BLaER1 (cell line): ENCODE results near the gene NUBPL.

Experiments
- H3K27ac ChIP-seq: shearing (Covaris generic); formaldehyde crosslinking; 2 replicates; pipeline ENCODE4 v1.8.1; 2022
- H3K27me3 ChIP-seq: shearing (Covaris generic); formaldehyde crosslinking; 2 replicates; pipeline ENCODE4 v1.8.1; 2022
- H3K36me3 ChIP-seq: shearing (Covaris generic); formaldehyde crosslinking; 2 replicates; pipeline ENCODE4 v1.8.1; 2022
- H3K4me1 ChIP-seq: shearing (Covaris generic); formaldehyde crosslinking; 2 replicates; pipeline ENCODE4 v1.8.1; 2022
- H3K4me2 ChIP-seq: shearing (Covaris generic); formaldehyde crosslinking; 2 replicates; pipeline ENCODE4 v1.8.1; 2022
- H3K4me3 ChIP-seq: shearing (Covaris generic); formaldehyde crosslinking; 2 replicates; pipeline ENCODE4 v1.8.1; 2022
- H3K9ac ChIP-seq: shearing (Covaris generic); formaldehyde crosslinking; 2 replicates; pipeline ENCODE4 v1.8.1; 2022
- H3K9me3 ChIP-seq: shearing (Covaris generic); formaldehyde crosslinking; 2 replicates; pipeline ENCODE4 v1.8.1; 2022
- H4K20me1 ChIP-seq: shearing (Covaris generic); formaldehyde crosslinking; 2 replicates; pipeline ENCODE4 v1.8.1; 2022
- Cebpa-rat ChIP-seq: shearing (Covaris generic); IDR thresholded peaks from 2 replicates; pipeline ENCODE4 v1.8.1; 2022

The NUBPL gene

DNA sequence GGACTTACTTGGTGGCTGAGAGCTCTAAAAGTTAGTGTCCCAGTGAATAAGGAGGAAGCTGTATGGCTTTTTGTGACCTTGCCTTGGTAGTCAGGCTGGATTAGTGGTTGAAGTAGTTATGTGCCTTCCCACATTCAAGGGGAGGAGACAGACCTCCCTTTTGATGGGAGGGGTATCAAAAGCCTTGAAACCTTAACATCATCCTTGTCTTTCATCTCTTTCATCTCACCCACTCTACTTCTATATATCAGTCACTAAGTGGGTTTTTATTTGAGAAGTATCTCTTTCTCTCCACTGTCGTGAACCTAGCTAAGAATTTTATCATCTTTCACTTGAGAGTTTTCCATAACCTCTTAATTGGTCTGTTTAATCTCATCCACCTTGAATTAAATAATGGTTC lies 15.7 kb downstream of the NUBPL start:
- Histone ChIP-seq H3K9me3 (no peaks in the 10 kb centered on the region), H3K4me3 (no peak overlapping the region), H3K4me1 (no peaks in the 10 kb centered on the region), H3K4me2 (no peak overlapping the region), H3K27ac (no peak overlapping the region), H4K20me1 (no peaks in the 10 kb centered on the region), H3K27me3 (no peaks in the 10 kb centered on the region), H3K36me3 (peaks cover 15% of the 10 kb centered on the region), H3K9ac (no peak overlapping the region)
- TF ChIP-seq Cebpa-rat, result no peak

DNA sequence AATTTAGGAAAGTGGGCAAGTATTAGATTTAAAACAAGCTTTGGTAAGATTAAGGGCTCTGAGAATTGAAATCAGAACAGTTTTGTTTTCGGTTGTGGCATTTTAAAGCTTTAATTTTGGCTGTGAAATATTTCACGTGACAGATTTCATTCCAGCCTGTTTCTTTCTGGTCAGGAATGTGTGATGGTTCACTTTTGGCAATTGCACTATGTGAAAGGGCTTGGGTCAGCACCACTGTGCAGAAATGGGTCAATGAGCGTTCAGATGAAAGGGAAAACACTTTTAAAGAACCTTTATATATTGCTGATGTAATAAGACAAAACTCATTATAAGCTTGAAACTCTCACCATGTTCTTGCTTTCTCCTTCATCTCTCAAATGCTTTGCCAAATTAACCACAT lies 17.1 kb downstream of the NUBPL start:
- no peak overlapping the region for H3K4me2 ChIP-seq
- no peak for TF ChIP-seq Cebpa-rat

DNA sequence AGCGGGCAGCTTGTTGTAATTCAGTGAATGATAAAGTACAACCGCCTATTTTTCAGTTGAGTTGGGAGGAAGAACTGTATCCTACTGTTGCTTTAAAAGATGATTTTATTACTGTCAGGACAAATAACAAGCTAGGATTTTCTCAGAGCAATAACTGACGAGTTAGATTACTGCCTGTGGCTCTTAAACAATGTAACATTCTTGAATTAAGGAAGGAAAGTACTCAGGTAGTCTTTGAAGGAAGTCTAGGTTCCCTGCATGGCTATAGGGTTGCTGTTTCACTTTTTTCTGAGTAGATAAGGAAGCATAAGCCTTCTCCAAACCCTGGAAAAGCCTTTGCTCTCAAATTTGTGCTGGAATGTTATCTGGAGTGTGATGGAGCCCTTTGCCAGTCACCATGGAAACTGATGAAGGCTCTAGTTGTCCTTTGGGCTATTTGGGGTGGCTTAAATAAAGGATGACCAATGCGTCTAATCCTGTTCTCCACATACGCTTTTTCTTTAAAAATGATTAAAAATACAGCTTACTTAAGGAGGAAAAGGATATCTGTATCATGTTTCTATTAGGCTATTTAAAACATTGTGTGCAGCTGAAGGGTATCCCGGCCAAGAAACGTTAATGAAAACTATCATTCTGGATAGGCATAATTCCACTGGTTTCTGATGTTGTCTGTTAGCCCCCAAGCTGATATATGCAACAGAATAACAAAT lies 17.7 kb downstream of the NUBPL start:
- Histone ChIP-seq H3K27ac (no peak overlapping the region), H3K27me3 (no peaks in the 10 kb centered on the region), H3K4me1 (no peaks in the 10 kb centered on the region), H3K4me2 (no peak overlapping the region), H3K9ac (no peak overlapping the region), H3K4me3 (no peak overlapping the region), H4K20me1 (no peaks in the 10 kb centered on the region), H3K36me3 (peaks cover 15% of the 10 kb centered on the region), H3K9me3 (no peaks in the 10 kb centered on the region)
- no peak for TF ChIP-seq Cebpa-rat

More for the DNA sequence above, 17.1 kb downstream of the NUBPL start:
- H3K27ac ChIP-seq, result no peak overlapping the region
- no peaks in the 10 kb centered on the region for H3K4me1 ChIP-seq
- no peaks in the 10 kb centered on the region for H4K20me1 ChIP-seq
- no peaks in the 10 kb centered on the region for H3K27me3 ChIP-seq
- no peak overlapping the region for H3K4me3 ChIP-seq
- H3K9ac ChIP-seq, result no peak overlapping the region
- H3K9me3 ChIP-seq, result no peaks in the 10 kb centered on the region
- peaks cover 15% of the 10 kb centered on the region for H3K36me3 ChIP-seq

DNA sequence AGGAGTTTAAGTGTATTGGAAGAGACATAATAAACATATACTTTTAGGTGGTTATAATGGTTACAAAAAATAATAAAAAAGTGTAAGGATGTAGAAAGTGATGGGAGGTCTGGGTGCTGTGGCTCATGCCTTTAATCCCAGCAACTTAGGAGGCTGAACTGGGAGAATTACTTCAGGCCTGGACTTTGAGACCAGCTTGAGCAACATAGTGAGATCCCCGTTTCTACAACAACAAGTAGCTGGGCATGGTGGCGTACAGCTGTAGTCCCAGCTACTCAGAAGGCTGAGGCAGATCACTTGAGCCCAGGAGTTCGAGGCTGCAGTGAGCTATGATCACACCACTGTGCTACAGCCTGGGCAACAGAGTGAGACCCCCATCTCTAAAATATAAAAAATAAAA lies 19.0 kb downstream of the NUBPL start:
- Histone ChIP-seq H3K4me2 (no peak overlapping the region), H3K9ac (no peak overlapping the region), H3K4me3 (no peak overlapping the region), H4K20me1 (no peaks in the 10 kb centered on the region), H3K27ac (no peak overlapping the region), H3K36me3 (peaks cover 15% of the 10 kb centered on the region), H3K27me3 (no peaks in the 10 kb centered on the region), H3K9me3 (no peaks in the 10 kb centered on the region), H3K4me1 (no peaks in the 10 kb centered on the region)
- no peak for TF ChIP-seq Cebpa-rat

DNA sequence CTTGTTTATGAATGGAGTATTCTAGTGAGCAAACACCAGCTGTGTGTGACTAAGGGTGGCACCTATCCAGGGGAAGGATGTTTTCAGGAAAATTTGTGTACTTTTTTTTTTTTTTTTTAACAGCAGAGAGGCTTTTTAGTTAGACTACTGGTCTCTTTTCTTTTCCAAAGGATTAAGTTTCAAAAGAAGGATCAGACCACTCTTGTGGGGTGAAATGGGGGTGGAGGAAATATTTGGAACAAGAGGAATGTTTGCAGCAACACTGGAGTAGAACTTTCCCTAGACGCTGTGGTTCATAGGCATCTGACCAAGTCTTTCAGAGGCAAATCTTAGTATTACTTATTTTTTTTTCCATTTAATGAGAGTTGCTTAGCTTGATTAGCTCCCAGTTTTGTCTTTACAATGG lies 21.1 kb downstream of the NUBPL start:
- Histone ChIP-seq H4K20me1 (no peaks in the 10 kb centered on the region), H3K27me3 (no peaks in the 10 kb centered on the region)
- no peak for TF ChIP-seq Cebpa-rat

DNA sequence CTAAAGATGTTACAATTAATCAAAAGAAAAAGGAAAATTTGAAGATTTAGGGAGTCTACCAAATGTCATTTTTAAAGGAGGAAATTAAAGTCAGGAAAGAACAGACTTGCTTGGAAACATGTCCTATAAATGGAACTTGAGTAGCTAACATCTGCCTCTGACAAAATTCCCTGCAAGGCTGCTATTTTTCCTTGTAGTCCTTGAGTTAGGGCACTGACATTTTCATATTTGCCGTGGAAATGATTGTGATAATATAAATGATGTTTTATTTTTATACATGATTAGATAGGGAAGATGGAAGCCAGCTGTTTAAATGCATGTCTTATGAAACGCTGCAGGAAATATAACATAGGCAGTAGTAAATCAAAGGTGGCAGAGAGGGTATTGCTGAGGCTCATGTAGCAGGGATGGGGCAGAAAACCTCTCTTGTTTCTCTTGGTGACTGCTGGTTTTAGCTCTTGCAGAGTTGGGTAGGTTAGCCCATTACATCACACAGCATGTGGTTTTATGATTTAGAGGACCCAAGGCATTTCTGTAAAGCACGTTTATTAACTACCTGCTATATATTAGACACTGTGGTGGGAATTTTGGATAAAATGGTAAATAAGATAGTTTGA lies 21.7 kb downstream of the NUBPL start:
- Histone ChIP-seq H3K36me3 (no peaks in the 10 kb centered on the region), H3K9me3 (no peaks in the 10 kb centered on the region), H3K4me3 (no peak overlapping the region), H3K27me3 (no peaks in the 10 kb centered on the region), H3K27ac (no peak overlapping the region), H4K20me1 (no peaks in the 10 kb centered on the region), H3K4me2 (no peak overlapping the region), H3K9ac (no peak overlapping the region), H3K4me1 (no peaks in the 10 kb centered on the region)
- no peak for TF ChIP-seq Cebpa-rat

More for the DNA sequence above, 21.1 kb downstream of the NUBPL start:
- Histone ChIP-seq H3K27ac (no peak overlapping the region), H3K4me2 (no peak overlapping the region), H3K36me3 (0 out of 2 replicates have a peak, but pooled peaks cover 4% of the 10 kb centered on the region), H3K4me1 (no peaks in the 10 kb centered on the region), H3K9me3 (no peaks in the 10 kb centered on the region), H3K9ac (no peak overlapping the region), H3K4me3 (no peak overlapping the region)

DNA sequence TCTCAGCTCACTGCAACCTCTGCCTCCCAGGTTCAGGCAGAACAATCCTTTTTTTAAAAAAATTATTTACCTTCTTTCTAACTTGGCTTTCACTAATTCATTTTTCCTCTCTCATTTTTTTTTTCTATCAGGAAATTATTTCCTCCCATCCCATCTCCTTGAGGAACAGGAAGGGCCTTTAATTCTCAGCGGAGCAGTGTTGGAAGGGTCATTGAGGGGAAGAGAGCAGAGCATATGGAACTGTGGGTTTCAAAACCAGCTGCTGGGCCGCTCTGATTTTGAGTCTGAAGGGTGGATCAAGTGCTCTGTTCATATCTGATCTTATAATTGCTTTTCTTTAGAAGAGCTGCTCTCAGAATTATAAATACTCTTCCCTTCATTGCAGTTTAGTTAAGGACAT lies 29.0 kb downstream of the NUBPL start:
- Histone ChIP-seq H3K9me3 (no peaks in the 10 kb centered on the region), H3K4me2 (no peak overlapping the region), H4K20me1 (no peaks in the 10 kb centered on the region), H3K4me1 (peaks cover 11% of the 10 kb centered on the region), H3K27me3 (no peaks in the 10 kb centered on the region), H3K4me3 (no peak overlapping the region), H3K27ac (no peak overlapping the region), H3K36me3 (no peaks in the 10 kb centered on the region), H3K9ac (no peak overlapping the region)
- no peak for TF ChIP-seq Cebpa-rat

DNA sequence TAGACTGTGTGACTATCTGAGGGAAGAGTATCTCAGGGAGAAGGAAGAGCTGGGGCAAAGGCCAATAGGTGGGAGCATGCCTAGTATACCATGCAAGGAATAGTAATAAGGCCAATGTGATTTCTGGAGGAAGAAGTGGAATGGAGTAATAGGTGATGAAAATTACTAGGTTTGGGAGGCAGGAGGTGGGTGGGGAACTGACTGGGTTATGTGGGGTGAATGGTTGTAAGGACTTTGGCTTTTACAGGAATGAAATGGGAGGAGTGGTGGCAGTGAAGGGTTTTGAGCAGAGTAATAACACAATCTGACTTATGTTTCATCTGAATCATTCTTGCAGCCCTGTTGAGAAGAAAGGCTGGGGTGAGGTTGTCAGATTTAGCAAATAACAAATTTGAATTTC lies 30.9 kb downstream of the NUBPL start:
- Histone ChIP-seq H3K9me3 (no peaks in the 10 kb centered on the region), H4K20me1 (no peaks in the 10 kb centered on the region), H3K36me3 (no peaks in the 10 kb centered on the region), H3K4me3 (no peak overlapping the region), H3K9ac (no peak overlapping the region), H3K4me1 (peaks cover 11% of the 10 kb centered on the region), H3K27ac (no peak overlapping the region), H3K4me2 (no peak overlapping the region), H3K27me3 (no peaks in the 10 kb centered on the region)
- no peak for TF ChIP-seq Cebpa-rat

DNA sequence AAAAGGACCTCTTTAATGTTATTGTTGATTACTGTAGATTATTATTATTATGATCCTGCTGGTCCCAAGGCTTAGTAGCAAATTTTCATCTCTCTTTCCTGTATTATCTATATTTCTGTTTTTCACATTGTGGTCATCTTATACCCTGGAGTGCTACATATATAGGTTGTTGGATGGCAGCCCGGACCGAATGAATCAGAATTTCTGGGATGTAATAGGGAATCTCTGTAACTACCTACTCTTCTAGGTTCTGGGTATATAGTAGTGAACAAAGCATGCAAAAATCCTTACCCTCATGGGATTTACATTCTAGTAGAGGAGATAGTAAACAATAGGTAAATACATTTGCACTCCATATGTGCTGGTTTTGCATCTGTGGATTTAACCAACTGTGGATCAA lies 31.4 kb downstream of the NUBPL start:
- H4K20me1 ChIP-seq, result no peaks in the 10 kb centered on the region
- TF ChIP-seq Cebpa-rat, result no peak
- no peaks in the 10 kb centered on the region for H3K9me3 ChIP-seq
- no peak overlapping the region for H3K9ac ChIP-seq
- H3K36me3 ChIP-seq, result no peaks in the 10 kb centered on the region
- H3K4me1 ChIP-seq, result peaks cover 11% of the 10 kb centered on the region
- no peak overlapping the region for H3K27ac ChIP-seq
- no peak overlapping the region for H3K4me3 ChIP-seq
- no peaks in the 10 kb centered on the region for H3K27me3 ChIP-seq
- H3K4me2 ChIP-seq, result no peak overlapping the region

DNA sequence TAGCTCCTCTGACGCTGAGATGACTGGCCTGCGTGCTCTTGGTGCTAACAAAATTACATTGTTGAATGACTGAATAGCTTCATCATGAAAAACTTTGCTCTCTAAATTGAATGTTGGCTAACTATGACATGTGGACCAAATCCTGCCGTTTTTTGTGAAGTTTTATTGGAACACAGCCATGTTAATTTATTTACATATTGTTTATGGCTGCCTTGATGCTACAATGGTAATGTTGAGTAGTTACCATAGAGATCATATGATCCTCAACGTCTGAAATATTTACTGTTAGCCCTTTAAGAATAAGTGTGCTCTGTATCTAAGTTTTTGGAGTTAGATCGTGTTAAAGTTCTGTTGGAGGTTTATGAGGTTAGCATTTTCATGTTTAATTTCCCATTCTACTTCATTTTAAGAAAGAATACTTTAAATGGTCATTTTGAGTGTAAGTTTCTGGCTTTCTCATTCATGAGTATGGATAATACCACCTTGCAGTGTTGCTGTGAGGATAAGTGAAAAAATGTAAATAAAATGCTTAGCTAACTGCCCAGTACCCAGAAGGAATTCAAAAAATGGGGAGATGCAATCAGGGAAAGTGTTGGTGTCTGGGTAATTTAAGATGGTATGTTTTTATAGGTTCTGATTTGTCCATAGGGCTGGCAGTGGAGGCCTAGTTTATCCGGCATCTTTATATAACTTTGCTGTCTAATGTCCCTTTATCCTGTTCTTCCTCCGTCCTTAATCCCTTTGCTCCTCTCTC lies 35.3 kb downstream of the NUBPL start:
- no peak overlapping the region for H3K27ac ChIP-seq
- H3K4me3 ChIP-seq, result no peak overlapping the region
- no peak overlapping the region for H3K4me2 ChIP-seq
- no peak for TF ChIP-seq Cebpa-rat
- H3K9me3 ChIP-seq, result no peaks in the 10 kb centered on the region; the same call in 1 of the 2 replicates
- no peaks in the 10 kb centered on the region for H3K27me3 ChIP-seq
- H3K4me1 ChIP-seq, result peaks cover 11% of the 10 kb centered on the region
- H3K9ac ChIP-seq, result no peak overlapping the region
- no peaks in the 10 kb centered on the region for H4K20me1 ChIP-seq
- H3K36me3 ChIP-seq, result peaks cover 9% of the 10 kb centered on the region
